RWPE1 (cell line): ENCODE data around the gene HCN3.

ENCODE experiments used
- CTCF ChIA-PET: fragments of 350-600 bp; sonication (Branson Sonifier 250); formaldehyde crosslinking; extraction: SDS; loops from one replicate; lab custom pipeline; 2021; lab: Yijun Ruan, JAX
- POLR2A ChIA-PET: fragments of 400-600 bp; formaldehyde crosslinking; extraction: SDS; loops from one replicate; lab custom pipeline; 2020; ENCODE audit warnings: antibody characterized with exemption; ENCODE audit not compliant: low non-redundant PET; lab: Yijun Ruan, JAX
- DNase-seq: peaks from one replicate; pipeline ENCODE4 v3.0.0; 2012; ENCODE audit warnings: low spot score
- H3K27ac ChIP-seq: fragments of 450-650 bp; 2 replicates; pipeline ENCODE4 v1.5.1; 2017
- CTCF ChIP-seq: fragments of 450-650 bp; conservative IDR thresholded peaks from 2 replicates; pipeline ENCODE4 v1.5.1; 2017; ENCODE audit warnings: low read depth, mild to moderate bottlenecking

Gene HCN3

GRCh38 chr1:155296661-155297060 is 19.4 kb downstream of the HCN3 start:
- no peak for TF ChIP-seq CTCF
- DNase-seq: no peak
- no peak overlapping the region for H3K27ac ChIP-seq
- POLR2A ChIA-PET: no interaction called here
- CTCF ChIA-PET: no interaction called here

GRCh38 chr1:155297384-155297783 is 20.1 kb downstream of the HCN3 start:
- no peak for TF ChIP-seq CTCF
- ChIA-PET POLR2A (no interaction called here), CTCF (interaction anchor here (0.6 to 0.7 kb wide), 2 partner anchors 30 to 464 kb away, joined by 3 read pairs; no protein-coding TSS in a partner anchor)
- no peak for DNase-seq
- no peak overlapping the region for H3K27ac ChIP-seq

- CTCF ChIA-PET: no interaction called here
- TF ChIP-seq CTCF: no peak
- DNase-seq: no peak
- POLR2A ChIA-PET: no interaction called here
- H3K27ac ChIP-seq: no peak overlapping the region
These were observed 22.8 kb downstream of the HCN3 start for GRCh38 chr1:155300024-155300423.

GRCh38 chr1:155300553-155301329 is 23.5 kb downstream of the HCN3 start:
- ChIA-PET POLR2A (no interaction called here), CTCF (no interaction called here)
- no peak for DNase-seq
- no peak for TF ChIP-seq CTCF
- no peak overlapping the region for H3K27ac ChIP-seq

DNA sequence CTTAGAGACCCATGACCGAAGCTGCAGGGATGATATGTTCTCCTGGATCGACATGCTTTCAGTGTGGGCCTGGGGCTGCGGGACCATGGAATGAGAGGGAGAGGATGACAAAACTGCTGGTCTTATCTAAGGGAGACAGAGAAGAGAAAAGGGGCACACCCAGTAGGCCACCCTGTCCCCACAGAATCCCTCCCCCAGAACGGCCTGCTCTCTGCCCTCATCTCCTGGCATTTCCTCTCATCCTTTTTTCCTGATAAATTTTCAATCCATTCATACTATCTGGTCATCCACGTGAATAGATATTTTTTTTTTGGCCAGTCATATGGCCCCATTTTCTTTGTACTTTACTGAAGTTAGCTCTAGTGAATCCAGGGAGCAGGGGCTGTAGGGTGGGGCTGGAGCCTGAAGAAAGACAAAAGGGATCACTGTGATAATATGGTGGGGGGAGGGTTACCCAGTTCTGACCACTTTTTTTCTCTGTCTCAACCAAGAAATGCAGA is 24.1 kb downstream of the HCN3 start, which contains the start of gene PKLR:
Gene PKLR (minus strand): TSS at position 97 of the 500 bp plus-strand sequence. CDS start 43 bp downstream, at position 54.
- no peak for TF ChIP-seq CTCF
- ChIA-PET POLR2A (no interaction called here), CTCF (interaction anchor here (0.7 kb wide), 1 partner anchor 567 kb away, joined by 3 read pairs; no protein-coding TSS in a partner anchor)
- no peak within 1 kb of the TSS for H3K27ac ChIP-seq
- DNase-seq: no peak

DNA sequence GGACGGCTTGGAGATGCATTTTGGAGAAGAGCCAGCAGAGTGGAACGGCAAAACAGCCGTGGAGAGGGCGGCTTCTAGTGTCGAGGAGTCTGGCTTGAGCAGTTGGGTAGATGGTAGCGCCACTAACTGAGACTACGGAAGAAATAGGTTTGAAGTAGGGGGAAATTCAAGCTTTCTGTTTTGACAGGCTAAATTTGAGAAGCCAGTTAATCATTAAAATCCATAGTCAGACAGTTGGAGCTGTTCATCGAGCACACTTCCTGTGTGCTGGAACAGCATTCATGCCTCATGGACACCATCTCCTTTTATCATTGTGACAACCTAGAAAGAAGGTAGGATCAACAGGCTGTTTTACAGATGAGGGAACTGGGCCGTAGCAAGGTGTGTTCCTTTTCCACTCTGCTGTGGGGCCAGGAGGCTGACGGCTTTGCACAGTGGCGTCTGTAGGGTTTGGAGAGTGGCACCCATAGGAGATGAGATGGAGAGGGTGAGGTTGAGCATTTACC is 27.3 kb downstream of the HCN3 start:
- ChIA-PET POLR2A (no interaction called here), CTCF (interaction anchor here (1.0 kb wide), 1 partner anchor 26 kb away, joined by 3 read pairs; no protein-coding TSS in a partner anchor)
- no peak for DNase-seq
- TF ChIP-seq CTCF: no peak
- no peak overlapping the region for H3K27ac ChIP-seq
